ENCODE measurements around the gene BABAM1. TPM values are rescaled to one million over a fixed set of nuclear protein-coding genes. Genes with fewer than 3 reads are reported as not detected.

The BABAM1 gene
- polyA plus RNA-seq, 1 donor (not counting 4 experiments of a cell fraction or from before 2014, with no cell fraction given) = 92.8 TPM

- dilution Hi-C loops (cut with MboI; ENCODE audit: extremely low pct_ligation_motif_present, low sequenced_read_pairs) = no loop called here
- H3K79me2 ChIP-seq (ENCODE audit: control insufficient read depth, insufficient read depth, low read length) = no peaks in the 10 kb centered on the region
- H3K27ac ChIP-seq (ENCODE audit: control insufficient read depth, insufficient read depth, low read length) = no peak overlapping the region
- DNase-seq (ENCODE audit: low read depth, low spot score) (no peak), FAIRE-seq (no peak)
- H2AFZ ChIP-seq (ENCODE audit: control insufficient read depth, low read length) = no peak overlapping the region
- H3K4me2 ChIP-seq (ENCODE audit: control insufficient read depth, extremely low read depth, insufficient read depth, low read depth, low read length) = no peak overlapping the region
- TF ChIP-seq CTCF (optimal IDR thresholded peaks at IDR 0.05 in 1 of 3, IDR thresholded peaks at IDR 0.05 in 1 of 3, conservative IDR thresholded peaks at IDR 0.05 in 1 of 3; ENCODE audit: extremely low read depth in 1 of 3, insufficient read depth in 2 of 3, low read length in 3 of 3) (no peak), EZH2 (IDR thresholded peaks at IDR 0.05; ENCODE audit: low read length) (no peak)
- no peak overlapping the region for H3K9ac ChIP-seq (ENCODE audit: control insufficient read depth, extremely low read depth, insufficient read depth, low read length)
- H3K27me3 ChIP-seq (ENCODE audit: control insufficient read depth, extremely low read depth, insufficient read depth, low read length) = peaks cover 2% of the 10 kb centered on the region
- H3K36me3 ChIP-seq (ENCODE audit: control insufficient read depth in 2 of 2, extremely low read depth in 1 of 2, insufficient read depth in 2 of 2, low read length in 2 of 2) = peaks cover 19% of the 10 kb centered on the region in 2 experiments
- no peaks in the 10 kb centered on the region for H4K20me1 ChIP-seq (ENCODE audit: control insufficient read depth, extremely low read depth, insufficient read depth, low read length)
- H3K9me1 ChIP-seq (ENCODE audit: control insufficient read depth, extremely low read depth, insufficient read depth, low read length) = no peaks in the 10 kb centered on the region
- no peak overlapping the region for H3K4me3 ChIP-seq (ENCODE audit: control insufficient read depth in 2 of 3, extremely low read depth in 1 of 3, insufficient read depth in 2 of 3, low read depth in 1 of 3, low read length in 3 of 3)
- peaks cover 8% of the 10 kb centered on the region for H3K4me1 ChIP-seq (ENCODE audit: control insufficient read depth, extremely low read depth, insufficient read depth, low read length)
- no peaks in the 10 kb centered on the region for H3K9me3 ChIP-seq (ENCODE audit: control insufficient read depth, low read depth, low read length)
These were observed 56.7 kb downstream of the BABAM1 start for GRCh38 chr19:17323964-17324332.

- Histone ChIP-seq H3K79me2 (ENCODE audit: control insufficient read depth, insufficient read depth, low read length) (no peaks in the 10 kb centered on the region), H4K20me1 (ENCODE audit: control insufficient read depth, extremely low read depth, insufficient read depth, low read length) (no peaks in the 10 kb centered on the region), H3K4me2 (ENCODE audit: control insufficient read depth, extremely low read depth, insufficient read depth, low read depth, low read length) (no peak overlapping the region), H3K9me3 (ENCODE audit: control insufficient read depth, low read depth, low read length) (no peaks in the 10 kb centered on the region), H3K4me3 (ENCODE audit: control insufficient read depth in 2 of 3, extremely low read depth in 1 of 3, insufficient read depth in 2 of 3, low read depth in 1 of 3, low read length in 3 of 3) (no peak overlapping the region), H3K9ac (ENCODE audit: control insufficient read depth, extremely low read depth, insufficient read depth, low read length) (no peak overlapping the region), H3K36me3 (ENCODE audit: control insufficient read depth in 2 of 2, extremely low read depth in 1 of 2, insufficient read depth in 2 of 2, low read length in 2 of 2) (peaks cover 18 to 19% of the 10 kb centered on the region in 2 experiments), H2AFZ (ENCODE audit: control insufficient read depth, low read length) (no peak overlapping the region), H3K4me1 (ENCODE audit: control insufficient read depth, extremely low read depth, insufficient read depth, low read length) (peaks cover 13% of the 10 kb centered on the region), H3K27me3 (ENCODE audit: control insufficient read depth, extremely low read depth, insufficient read depth, low read length) (peaks cover 8% of the 10 kb centered on the region), H3K27ac (ENCODE audit: control insufficient read depth, insufficient read depth, low read length) (no peak overlapping the region), H3K9me1 (ENCODE audit: control insufficient read depth, extremely low read depth, insufficient read depth, low read length) (no peaks in the 10 kb centered on the region)
- dilution Hi-C loops (cut with MboI; ENCODE audit: extremely low pct_ligation_motif_present, low sequenced_read_pairs) = no loop called here
- DNase-seq (ENCODE audit: low read depth, low spot score) (no peak), FAIRE-seq (no peak)
- TF ChIP-seq EZH2 (IDR thresholded peaks at IDR 0.05; ENCODE audit: low read length) (no peak), CTCF (optimal IDR thresholded peaks at IDR 0.05 in 1 of 3, IDR thresholded peaks at IDR 0.05 in 1 of 3, conservative IDR thresholded peaks at IDR 0.05 in 1 of 3; ENCODE audit: extremely low read depth in 1 of 3, insufficient read depth in 2 of 3, low read length in 3 of 3) (no peak)
These were observed 57.3 kb downstream of the BABAM1 start for GRCh38 chr19:17324357-17325114.

All from keratinocyte (primary cell).